Liver (tissue), 9 donors: Measurements from ENCODE around the gene IRF2. TPM values are rescaled to one million over a fixed set of nuclear protein-coding genes. Genes with fewer than 3 reads are reported as not detected.

Source experiments
- DNase-seq: peaks from one replicate; pipeline ENCODE4 v3.0.0-alpha.2; 2017; ENCODE audit warnings: low spot score
- H3K27ac ChIP-seq, 2 donors: one replicate each; pipeline ENCODE4 v1.7.0; 2013; ENCODE audit warnings: inconsistent platforms in 2 of 2, low read length in 2 of 2, control low read depth in 1 of 2, low read depth in 1 of 2, mild to moderate bottlenecking in 1 of 2
- H3K27me3 ChIP-seq, 4 donors: one replicate each; pipeline versions ENCODE4 v1.6.1 to v1.7.0; 2013; ENCODE audit warnings: low read length in 3 of 4, inconsistent platforms in 1 of 4, mild to moderate bottlenecking in 1 of 4, moderate library complexity in 1 of 4; ENCODE audit not compliant: control insufficient read depth in 4 of 4, insufficient read depth in 4 of 4
- H3K36me3 ChIP-seq, 4 donors: one replicate each; pipeline versions ENCODE4 v1.6.1 to v1.7.0; 2013; ENCODE audit warnings: low read length in 3 of 4, mild to moderate bottlenecking in 3 of 4, low read depth in 1 of 4, moderate library complexity in 1 of 4; ENCODE audit not compliant: control insufficient read depth in 4 of 4, insufficient read depth in 3 of 4
- H3K4me1 ChIP-seq, 4 donors: one replicate each; pipeline versions ENCODE4 v1.6.1 to v1.7.0; 2013; ENCODE audit warnings: low read length in 3 of 4, mild to moderate bottlenecking in 3 of 4, moderate library complexity in 1 of 4; ENCODE audit not compliant: control insufficient read depth in 4 of 4, insufficient read depth in 4 of 4
- H3K4me3 ChIP-seq, 3 donors: one replicate each; pipeline versions ENCODE4 v1.6.1 to v1.7.0; 2013; ENCODE audit warnings: low read length in 3 of 3, control low read depth in 1 of 3, low read depth in 1 of 3, mild to moderate bottlenecking in 1 of 3
- H3K9ac ChIP-seq, 2 donors: one replicate each; pipeline ENCODE4 v1.7.0; 2013; ENCODE audit warnings: low read length in 2 of 2, mild to moderate bottlenecking in 2 of 2, moderate library complexity in 2 of 2, control low read depth in 1 of 2, low read depth in 1 of 2
- H3K9me3 ChIP-seq, 4 donors: one replicate each; pipeline versions ENCODE4 v1.6.1 to v1.7.0; 2013; ENCODE audit warnings: low read length in 3 of 4; ENCODE audit not compliant: control insufficient read depth in 4 of 4
- EGR1 ChIP-seq, 2 donors: IDR thresholded peaks; 2 replicates each; pipeline ENCODE4 v1.6.1; 2016 to 2018; ENCODE audit warnings: antibody characterized with exemption in 2 of 2, low read depth in 2 of 2
- FOXA1 ChIP-seq: IDR thresholded peaks from 2 replicates; pipeline ENCODE4 v1.6.1; 2016; ENCODE audit warnings: antibody characterized with exemption
- FOXA2 ChIP-seq: IDR thresholded peaks from 2 replicates; pipeline ENCODE4 v1.6.1; 2016; ENCODE audit warnings: antibody characterized with exemption
- GABPA ChIP-seq, 2 donors: IDR thresholded peaks in 1 of 2; conservative IDR thresholded peaks in 1 of 2; 2 replicates each; pipeline ENCODE4 v1.6.1; 2016; ENCODE audit warnings: antibody characterized with exemption in 2 of 2, mild to moderate bottlenecking in 1 of 2, moderate library complexity in 1 of 2
- HNF4A ChIP-seq, 2 donors: conservative IDR thresholded peaks; 2 replicates each; pipeline ENCODE4 v1.6.1; 2016; ENCODE audit warnings: antibody characterized with exemption in 2 of 2, mild to moderate bottlenecking in 2 of 2
- HNF4G ChIP-seq: IDR thresholded peaks from 2 replicates; pipeline ENCODE4 v1.6.1; 2016; ENCODE audit warnings: antibody characterized with exemption
- RAD21 ChIP-seq, 2 donors: IDR thresholded peaks; 2 replicates each; pipeline ENCODE4 v1.6.1; 2016; ENCODE audit warnings: antibody characterized with exemption in 2 of 2, mild to moderate bottlenecking in 2 of 2
- RXRA ChIP-seq, 2 donors: IDR thresholded peaks; 2 replicates each; pipeline ENCODE4 v1.6.1; 2017 to 2018; ENCODE audit warnings: antibody characterized with exemption in 2 of 2, mild to moderate bottlenecking in 1 of 2
- YY1 ChIP-seq: IDR thresholded peaks from 2 replicates; pipeline ENCODE4 v1.6.1; 2016; ENCODE audit warnings: antibody characterized with exemption, mild to moderate bottlenecking
- WGBS: extraction: QIAGEN DNeasy Blood & Tissue Kit; methylation state at CpG from one replicate; pipeline ENCODE4 v1.1.7; 2013; 5-methylcytosine and 5-hydroxymethylcytosine counted together
- polyA plus RNA-seq, 2 donors: library from polyadenylated mRNA; stranded (reverse) in 1 of 2; unstranded in 1 of 2; fragments of 200-250 nt in 1 of 2; fragments of >200 nt in 1 of 2; fragmentation: Nextera tagmentation in 1 of 2; extraction: Ambion mirVana in 1 of 2; gene quantifications; one replicate each; pipeline versions ENCODE4 v1.2.1 to v1.2.3, GENCODE V29; 2013 to 2015
- total RNA-seq, 2 donors: library from RNA; depleted of rRNA; stranded (reverse); fragments of >200 nt; gene quantifications; one replicate each; pipeline ENCODE4 v1.2.3, GENCODE V29; 2014
- TF ChIP-seq, protein P1 (sequence below): fragments of 150-350 bp; IDR thresholded peaks from 2 replicates; pipeline ENCODE4 v1.5.1; 2017; ENCODE audit warnings: improper control_type of control experiment, low read depth, low read length; ENCODE audit not compliant: missing input control
- TF ChIP-seq, protein P2 (sequence below): IDR thresholded peaks from 2 replicates; pipeline ENCODE4 v1.6.1; 2016; ENCODE audit warnings: antibody characterized with exemption
- TF ChIP-seq, protein P3 (sequence below): IDR thresholded peaks from 2 replicates; pipeline ENCODE4 v1.6.1; 2016; ENCODE audit warnings: antibody characterized with exemption
- donor health status: healthy.
- donor health status: healthy.
- donor health status: healthy.
- donor health status: healthy.
- donor health status: healthy.

IRF2 gene
- total and polyA plus RNA-seq, 4 donors, result 12.9 to 25.5 (median 22.2) TPM

DNA sequence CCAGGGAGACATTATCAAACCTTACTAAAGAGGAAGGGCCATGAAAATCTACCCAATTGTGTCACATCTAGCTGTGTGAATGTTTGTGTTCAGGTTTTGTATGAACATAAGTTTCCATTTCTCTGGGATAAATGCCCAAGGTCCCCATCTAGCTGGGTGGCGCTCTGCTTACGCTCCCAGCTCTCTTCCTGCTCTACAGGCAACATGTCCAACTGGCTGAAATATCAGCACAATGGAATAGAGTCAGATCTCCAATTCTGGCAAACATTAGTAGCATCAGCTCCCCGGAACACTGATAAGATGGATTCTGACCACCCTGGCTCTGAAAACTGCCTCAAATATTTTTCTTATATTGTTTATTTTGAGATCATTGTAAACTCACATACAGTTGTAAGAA, 74.8 kb downstream of the IRF2 start:
- peak overlapping the region; percentile 37 to 67 for H3K27ac ChIP-seq
- H3K9ac ChIP-seq, result no peak overlapping the region
- peaks cover under 1 to 31% (median 30%) of the 10 kb centered on the region in 4 donors for H3K36me3 ChIP-seq
- no peak overlapping the region for H3K4me3 ChIP-seq
- no peak for DNase-seq
- TF ChIP-seq, protein P1, sequence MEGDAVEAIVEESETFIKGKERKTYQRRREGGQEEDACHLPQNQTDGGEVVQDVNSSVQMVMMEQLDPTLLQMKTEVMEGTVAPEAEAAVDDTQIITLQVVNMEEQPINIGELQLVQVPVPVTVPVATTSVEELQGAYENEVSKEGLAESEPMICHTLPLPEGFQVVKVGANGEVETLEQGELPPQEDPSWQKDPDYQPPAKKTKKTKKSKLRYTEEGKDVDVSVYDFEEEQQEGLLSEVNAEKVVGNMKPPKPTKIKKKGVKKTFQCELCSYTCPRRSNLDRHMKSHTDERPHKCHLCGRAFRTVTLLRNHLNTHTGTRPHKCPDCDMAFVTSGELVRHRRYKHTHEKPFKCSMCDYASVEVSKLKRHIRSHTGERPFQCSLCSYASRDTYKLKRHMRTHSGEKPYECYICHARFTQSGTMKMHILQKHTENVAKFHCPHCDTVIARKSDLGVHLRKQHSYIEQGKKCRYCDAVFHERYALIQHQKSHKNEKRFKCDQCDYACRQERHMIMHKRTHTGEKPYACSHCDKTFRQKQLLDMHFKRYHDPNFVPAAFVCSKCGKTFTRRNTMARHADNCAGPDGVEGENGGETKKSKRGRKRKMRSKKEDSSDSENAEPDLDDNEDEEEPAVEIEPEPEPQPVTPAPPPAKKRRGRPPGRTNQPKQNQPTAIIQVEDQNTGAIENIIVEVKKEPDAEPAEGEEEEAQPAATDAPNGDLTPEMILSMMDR, result no peak
- no peak for TF ChIP-seq EGR1 (IDR thresholded peaks at IDR 0.05; ENCODE audit: low read depth in 2 of 2)
- peak in 1 of 2 donors; percentile 4 for TF ChIP-seq RXRA (IDR thresholded peaks at IDR 0.05)
- TF ChIP-seq, protein P2, sequence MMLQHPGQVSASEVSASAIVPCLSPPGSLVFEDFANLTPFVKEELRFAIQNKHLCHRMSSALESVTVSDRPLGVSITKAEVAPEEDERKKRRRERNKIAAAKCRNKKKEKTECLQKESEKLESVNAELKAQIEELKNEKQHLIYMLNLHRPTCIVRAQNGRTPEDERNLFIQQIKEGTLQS, result no peak
- peaks cover 3 to 9% (median 6%) of the 10 kb centered on the region in 4 donors for H3K4me1 ChIP-seq
- H3K27me3 ChIP-seq, result no peaks in the 10 kb centered on the region
- 86% methylated on average over 3 of the region's 3 CpGs for WGBS
- no peaks in the 10 kb centered on the region for H3K9me3 ChIP-seq

DNA sequence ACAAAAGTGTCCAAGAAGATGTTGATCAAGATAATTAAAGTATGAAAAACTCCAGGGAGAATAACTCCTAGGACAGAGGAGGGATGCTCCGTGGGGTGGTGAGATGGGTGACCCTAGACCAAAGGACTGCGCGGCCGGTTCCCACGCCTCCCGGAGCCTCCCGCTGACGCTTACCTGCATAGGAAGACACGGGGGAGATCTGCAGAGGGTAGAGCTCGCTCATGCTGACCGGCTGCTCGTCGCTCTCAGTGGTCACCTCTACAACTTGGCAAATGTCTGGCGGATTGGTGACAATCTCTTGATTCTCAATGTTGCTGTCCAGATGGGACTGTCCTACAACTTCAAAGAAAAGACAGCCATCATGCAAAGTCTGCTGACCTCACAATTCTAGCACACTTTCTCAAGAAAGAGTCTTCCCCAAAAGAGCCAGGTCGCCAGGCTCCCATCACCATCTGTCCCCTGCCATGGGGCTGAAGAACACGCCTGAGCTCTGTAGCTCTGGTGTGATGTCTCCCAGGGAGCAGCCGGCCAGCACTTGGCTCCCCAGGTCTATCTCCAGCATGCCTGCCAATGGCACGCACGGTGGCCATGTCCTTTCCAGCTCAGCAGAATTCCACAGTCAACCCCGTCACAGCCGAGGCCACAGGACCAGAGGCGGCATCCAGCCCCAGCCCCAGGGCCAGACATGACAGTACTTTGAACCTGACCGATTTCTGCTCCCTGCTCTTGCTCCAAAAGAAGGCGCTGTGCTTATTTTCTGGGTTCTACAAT, 75.4 kb downstream of the IRF2 start:
- Histone ChIP-seq H3K9me3 (no peaks in the 10 kb centered on the region), H3K4me1 (peaks cover 3 to 9% (median 6%) of the 10 kb centered on the region in 4 donors), H3K27me3 (no peaks in the 10 kb centered on the region), H3K4me3 (no peak overlapping the region), H3K9ac (no peak overlapping the region), H3K36me3 (peaks cover 0 to 32% (median 29%) of the 10 kb centered on the region in 4 donors), H3K27ac (peak overlapping the region; percentile 37 to 67)
- no peak for DNase-seq
- no peak for TF ChIP-seq RAD21 (IDR thresholded peaks at IDR 0.05)
- TF ChIP-seq HNF4G, result no peak
- no peak for TF ChIP-seq GABPA (IDR thresholded peaks at IDR 0.05 in 1 of 2, conservative IDR thresholded peaks at IDR 0.05 in 1 of 2)
- TF ChIP-seq YY1, result no peak
- no peak for TF ChIP-seq FOXA1
- no peak for TF ChIP-seq RXRA (IDR thresholded peaks at IDR 0.05)
- TF ChIP-seq HNF4A (conservative IDR thresholded peaks at IDR 0.05), result no peak
- TF ChIP-seq, protein P3, sequence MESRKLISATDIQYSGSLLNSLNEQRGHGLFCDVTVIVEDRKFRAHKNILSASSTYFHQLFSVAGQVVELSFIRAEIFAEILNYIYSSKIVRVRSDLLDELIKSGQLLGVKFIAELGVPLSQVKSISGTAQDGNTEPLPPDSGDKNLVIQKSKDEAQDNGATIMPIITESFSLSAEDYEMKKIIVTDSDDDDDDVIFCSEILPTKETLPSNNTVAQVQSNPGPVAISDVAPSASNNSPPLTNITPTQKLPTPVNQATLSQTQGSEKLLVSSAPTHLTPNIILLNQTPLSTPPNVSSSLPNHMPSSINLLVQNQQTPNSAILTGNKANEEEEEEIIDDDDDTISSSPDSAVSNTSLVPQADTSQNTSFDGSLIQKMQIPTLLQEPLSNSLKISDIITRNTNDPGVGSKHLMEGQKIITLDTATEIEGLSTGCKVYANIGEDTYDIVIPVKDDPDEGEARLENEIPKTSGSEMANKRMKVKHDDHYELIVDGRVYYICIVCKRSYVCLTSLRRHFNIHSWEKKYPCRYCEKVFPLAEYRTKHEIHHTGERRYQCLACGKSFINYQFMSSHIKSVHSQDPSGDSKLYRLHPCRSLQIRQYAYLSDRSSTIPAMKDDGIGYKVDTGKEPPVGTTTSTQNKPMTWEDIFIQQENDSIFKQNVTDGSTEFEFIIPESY, result no peak
- TF ChIP-seq FOXA2, result no peak
- TF ChIP-seq, protein P1, result no peak
- TF ChIP-seq EGR1 (IDR thresholded peaks at IDR 0.05; ENCODE audit: low read depth in 2 of 2), result no peak
- 95% methylated on average over 24 of the region's 24 CpGs for WGBS
